NCI-H2107 treated with DMSO at 0.1 percent for 48 hours (cell line): Measurements from ENCODE around the gene CHCHD6.
A peak's percentile ranks its signal among the peaks of the same experiment; 100 is the strongest.

Experiments used
- DNase-seq: peaks from one replicate; lab custom pipeline; 2025; ENCODE audit not compliant: unreplicated experiment; lab: John Stamatoyannopoulos, UW

CHCHD6 gene

GRCh38 chr3:126668450-126669401 is 35.3 kb upstream of the CHCHD6 start:
- no peak for DNase-seq

- DNase-seq = no peak
Measured at GRCh38 chr3:126671521-126671920, 32.5 kb upstream of the CHCHD6 start.

GRCh38 chr3:126672340-126672739 is 31.7 kb upstream of the CHCHD6 start:
- no peak for DNase-seq

GRCh38 chr3:126672741-126673140 is 31.3 kb upstream of the CHCHD6 start:
- no peak for DNase-seq

GRCh38 chr3:126676919-126677705 is 26.9 kb upstream of the CHCHD6 start:
- DNase-seq = no peak

- DNase-seq = no peak
Measured at GRCh38 chr3:126677862-126678503, 26.1 kb upstream of the CHCHD6 start.

- DNase-seq = peak; percentile 60
Measured at GRCh38 chr3:126678693-126679317, 25.2 kb upstream of the CHCHD6 start.

GRCh38 chr3:126679318-126679751 is 24.7 kb upstream of the CHCHD6 start:
- peak; percentile 69 for DNase-seq

GRCh38 chr3:126679831-126680666 is 24.0 kb upstream of the CHCHD6 start:
- no peak for DNase-seq

- no peak for DNase-seq
Measured at GRCh38 chr3:126680667-126681055, 23.4 kb upstream of the CHCHD6 start.

GRCh38 chr3:126682009-126682408 is 22.0 kb upstream of the CHCHD6 start:
- DNase-seq = no peak

- DNase-seq = no peak
Measured at GRCh38 chr3:126683069-126683468, 21.0 kb upstream of the CHCHD6 start.

- DNase-seq = peak; percentile 79
Measured at GRCh38 chr3:126684218-126684751, 19.8 kb upstream of the CHCHD6 start.

- DNase-seq = no peak
Measured at GRCh38 chr3:126685021-126685420, 19.0 kb upstream of the CHCHD6 start.

- no peak for DNase-seq
Measured at GRCh38 chr3:126685493-126685892, 18.5 kb upstream of the CHCHD6 start.

- DNase-seq = no peak
Measured at GRCh38 chr3:126691765-126692164, 12.3 kb upstream of the CHCHD6 start.

GRCh38 chr3:126692858-126693257 is 11.2 kb upstream of the CHCHD6 start:
- no peak for DNase-seq

- no peak for DNase-seq
Measured at GRCh38 chr3:126693921-126694320, 10.1 kb upstream of the CHCHD6 start.

GRCh38 chr3:126696701-126697267 is 7.3 kb upstream of the CHCHD6 start:
- no peak for DNase-seq
